GM12873 (cell line): ENCODE measurements around the gene SLC51A.

Experiments
- TF ChIP-seq, protein P1 (sequence below): IDR thresholded peaks from 2 replicates; pipeline ENCODE4 v1.5.1; 2012; ENCODE audit warnings: low read depth, mild to moderate bottlenecking, moderate library complexity, low read length, control low read depth; ENCODE audit not compliant: insufficient read depth; ENCODE audit errors: missing control alignments

SLC51A gene

GRCh38 chr3:196220991-196221390 is 4.7 kb downstream of the SLC51A start:
- TF ChIP-seq, protein P1, sequence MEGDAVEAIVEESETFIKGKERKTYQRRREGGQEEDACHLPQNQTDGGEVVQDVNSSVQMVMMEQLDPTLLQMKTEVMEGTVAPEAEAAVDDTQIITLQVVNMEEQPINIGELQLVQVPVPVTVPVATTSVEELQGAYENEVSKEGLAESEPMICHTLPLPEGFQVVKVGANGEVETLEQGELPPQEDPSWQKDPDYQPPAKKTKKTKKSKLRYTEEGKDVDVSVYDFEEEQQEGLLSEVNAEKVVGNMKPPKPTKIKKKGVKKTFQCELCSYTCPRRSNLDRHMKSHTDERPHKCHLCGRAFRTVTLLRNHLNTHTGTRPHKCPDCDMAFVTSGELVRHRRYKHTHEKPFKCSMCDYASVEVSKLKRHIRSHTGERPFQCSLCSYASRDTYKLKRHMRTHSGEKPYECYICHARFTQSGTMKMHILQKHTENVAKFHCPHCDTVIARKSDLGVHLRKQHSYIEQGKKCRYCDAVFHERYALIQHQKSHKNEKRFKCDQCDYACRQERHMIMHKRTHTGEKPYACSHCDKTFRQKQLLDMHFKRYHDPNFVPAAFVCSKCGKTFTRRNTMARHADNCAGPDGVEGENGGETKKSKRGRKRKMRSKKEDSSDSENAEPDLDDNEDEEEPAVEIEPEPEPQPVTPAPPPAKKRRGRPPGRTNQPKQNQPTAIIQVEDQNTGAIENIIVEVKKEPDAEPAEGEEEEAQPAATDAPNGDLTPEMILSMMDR, result no peak

DNA sequence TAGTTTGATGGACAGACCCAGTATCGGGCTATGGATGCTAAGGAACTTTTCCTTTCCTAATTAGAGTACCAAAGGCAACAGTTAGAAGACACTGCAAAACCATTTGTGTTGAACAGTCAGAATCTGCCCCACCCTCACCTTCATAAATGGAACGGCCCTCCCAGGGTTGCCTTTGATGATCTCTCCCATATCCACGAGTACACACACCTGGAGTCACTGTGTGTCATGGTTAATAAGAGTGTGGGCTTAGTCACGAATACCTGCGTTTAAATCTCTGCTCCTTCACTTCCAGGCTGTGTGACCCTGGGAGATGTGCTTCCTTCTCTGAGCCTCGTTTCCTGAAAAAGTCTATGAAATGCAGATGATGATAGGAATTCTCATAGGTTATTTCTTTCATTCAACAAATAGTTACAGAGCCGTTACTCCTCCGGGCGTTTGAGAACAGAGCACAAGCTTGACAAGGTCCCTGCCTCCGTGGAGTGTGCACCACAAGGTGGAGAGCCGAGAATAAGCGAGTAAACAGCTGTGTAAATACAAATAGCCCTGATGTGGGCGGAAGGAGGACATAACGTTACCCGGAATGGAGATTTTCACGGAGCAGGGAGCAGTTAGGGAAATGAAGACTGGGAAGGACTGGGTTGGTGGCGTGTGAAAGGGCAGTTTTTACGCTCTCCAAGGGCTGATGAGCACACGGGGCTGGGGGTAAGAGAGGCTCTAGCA is 6.7 kb downstream of the SLC51A start:
- TF ChIP-seq, protein P1, result no peak

GRCh38 chr3:196225086-196225485 is 8.8 kb downstream of the SLC51A start:
- TF ChIP-seq, protein P1, result no peak

GRCh38 chr3:196225763-196226364 is 9.5 kb downstream of the SLC51A start:
- TF ChIP-seq, protein P1, result no peak

GRCh38 chr3:196227121-196227561 is 10.8 kb downstream of the SLC51A start:
- TF ChIP-seq, protein P1, result no peak

GRCh38 chr3:196227629-196228493 is 11.5 kb downstream of the SLC51A start:
- TF ChIP-seq, protein P1, result no peak

- TF ChIP-seq, protein P1, result no peak
Measured at GRCh38 chr3:196232154-196232881, 16.0 kb downstream of the SLC51A start.
